GM20000 (cell line): ENCODE data around the gene PIM2.

Source experiments
- DNase-seq: peaks from one replicate; pipeline ENCODE4 v3.0.0; 2012; ENCODE audit warnings: low spot score
- CTCF ChIP-seq: IDR thresholded peaks from 2 replicates; pipeline ENCODE4 v1.5.1; 2012; ENCODE audit warnings: mild to moderate bottlenecking, control low read depth; ENCODE audit errors: extremely low read depth, missing control alignments

The PIM2 gene

GRCh38 chrX:48957827-48958634 lies 39.2 kb upstream of the PIM2 start:
- TF ChIP-seq CTCF = no peak
- DNase-seq = peak; percentile 91

DNA sequence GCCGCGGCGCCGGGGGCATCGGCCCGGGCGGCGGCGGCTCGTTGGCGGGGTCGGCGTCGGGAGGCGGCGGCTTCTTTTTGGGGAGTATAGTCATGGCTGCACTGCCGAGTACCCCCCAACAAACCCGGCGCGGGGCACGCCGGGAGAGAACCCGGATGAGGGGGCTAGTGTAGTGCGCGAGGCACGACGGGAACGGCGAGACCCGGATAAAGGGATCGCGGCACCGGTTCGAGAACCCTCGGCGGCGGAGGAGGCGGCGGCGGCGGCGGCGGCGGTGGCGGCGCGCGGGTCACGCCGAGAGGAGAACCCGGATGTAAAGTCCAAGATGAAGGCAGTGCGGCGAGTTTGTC lies 38.6 kb upstream of the PIM2 start, which contains the start of gene OTUD5:
Gene OTUD5, minus strand, starts transcription at position 131 of the 350 bp plus-strand sequence. Its CDS starts 37 bp downstream, at position 94.
- DNase-seq = peak; percentile 87
- TF ChIP-seq CTCF = no peak

- TF ChIP-seq CTCF = no peak
- DNase-seq = no peak
These were observed 38.0 kb upstream of the PIM2 start for GRCh38 chrX:48956728-48957414.

GRCh38 chrX:48948589-48948988 lies 29.8 kb upstream of the PIM2 start:
- no peak for TF ChIP-seq CTCF

GRCh38 chrX:48945517-48946348 lies 26.9 kb upstream of the PIM2 start:
- TF ChIP-seq CTCF = peak; percentile 80
- peak; percentile 48 for DNase-seq

More at GRCh38 chrX:48948589-48948988, 29.8 kb upstream of the PIM2 start:
- DNase-seq = no peak

DNA sequence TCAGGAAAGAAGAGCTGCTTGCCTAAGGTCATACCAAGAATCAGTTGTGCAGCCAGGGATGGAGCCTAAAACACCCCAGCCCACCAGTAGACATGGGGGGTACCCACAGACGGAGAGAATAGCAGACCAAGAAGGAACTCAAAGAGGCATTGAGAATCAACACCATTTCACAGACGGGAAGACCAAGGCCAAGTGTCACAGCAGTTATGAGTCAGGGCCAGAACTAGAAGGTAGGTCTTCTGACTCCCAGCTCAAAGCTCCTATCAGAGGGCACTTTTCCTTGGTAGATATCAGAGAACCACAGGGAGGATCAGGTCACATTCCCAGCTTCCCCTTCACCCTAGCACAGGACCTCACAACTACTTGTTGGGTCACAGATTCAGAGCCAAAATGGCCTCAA lies 24.1 kb upstream of the PIM2 start:
- no peak for DNase-seq
- no peak for TF ChIP-seq CTCF
